ENCODE results near the gene FCHO1. TPM values are rescaled to one million over a fixed set of nuclear protein-coding genes. Genes with fewer than 3 reads are reported as not detected.

Gene FCHO1
- total and polyA plus RNA-seq, 2 experiments from 2014 or later, result 18.5 to 42.3 TPM

DNA sequence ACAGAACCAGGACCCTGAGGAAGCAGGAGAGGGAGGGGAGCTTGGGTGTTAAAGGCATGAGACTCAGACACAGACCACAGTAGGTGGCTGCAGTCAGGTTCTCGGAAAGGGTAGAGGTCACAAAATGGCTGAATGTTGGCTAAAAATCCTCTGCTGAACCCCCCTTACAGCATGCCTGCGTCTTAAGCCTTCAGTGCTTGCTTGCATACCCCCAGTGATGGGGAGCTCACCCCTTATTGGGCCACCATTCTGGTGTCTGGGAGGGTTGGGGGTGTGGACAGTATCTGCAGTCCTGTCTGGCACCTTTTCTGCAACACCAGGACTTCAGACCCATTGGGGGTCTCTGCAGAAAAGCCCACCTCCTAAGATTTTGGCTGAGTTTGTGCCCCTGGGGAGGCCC, 29.5 kb downstream of the FCHO1 start:
- DNase-seq (ENCODE audit: low spot score), result no peak
- TF ChIP-seq, protein P1, sequence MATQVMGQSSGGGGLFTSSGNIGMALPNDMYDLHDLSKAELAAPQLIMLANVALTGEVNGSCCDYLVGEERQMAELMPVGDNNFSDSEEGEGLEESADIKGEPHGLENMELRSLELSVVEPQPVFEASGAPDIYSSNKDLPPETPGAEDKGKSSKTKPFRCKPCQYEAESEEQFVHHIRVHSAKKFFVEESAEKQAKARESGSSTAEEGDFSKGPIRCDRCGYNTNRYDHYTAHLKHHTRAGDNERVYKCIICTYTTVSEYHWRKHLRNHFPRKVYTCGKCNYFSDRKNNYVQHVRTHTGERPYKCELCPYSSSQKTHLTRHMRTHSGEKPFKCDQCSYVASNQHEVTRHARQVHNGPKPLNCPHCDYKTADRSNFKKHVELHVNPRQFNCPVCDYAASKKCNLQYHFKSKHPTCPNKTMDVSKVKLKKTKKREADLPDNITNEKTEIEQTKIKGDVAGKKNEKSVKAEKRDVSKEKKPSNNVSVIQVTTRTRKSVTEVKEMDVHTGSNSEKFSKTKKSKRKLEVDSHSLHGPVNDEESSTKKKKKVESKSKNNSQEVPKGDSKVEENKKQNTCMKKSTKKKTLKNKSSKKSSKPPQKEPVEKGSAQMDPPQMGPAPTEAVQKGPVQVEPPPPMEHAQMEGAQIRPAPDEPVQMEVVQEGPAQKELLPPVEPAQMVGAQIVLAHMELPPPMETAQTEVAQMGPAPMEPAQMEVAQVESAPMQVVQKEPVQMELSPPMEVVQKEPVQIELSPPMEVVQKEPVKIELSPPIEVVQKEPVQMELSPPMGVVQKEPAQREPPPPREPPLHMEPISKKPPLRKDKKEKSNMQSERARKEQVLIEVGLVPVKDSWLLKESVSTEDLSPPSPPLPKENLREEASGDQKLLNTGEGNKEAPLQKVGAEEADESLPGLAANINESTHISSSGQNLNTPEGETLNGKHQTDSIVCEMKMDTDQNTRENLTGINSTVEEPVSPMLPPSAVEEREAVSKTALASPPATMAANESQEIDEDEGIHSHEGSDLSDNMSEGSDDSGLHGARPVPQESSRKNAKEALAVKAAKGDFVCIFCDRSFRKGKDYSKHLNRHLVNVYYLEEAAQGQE (IDR thresholded peaks at IDR 0.05; ENCODE audit: unreplicated experiment), result no peak
- TF ChIP-seq CREB1 (CRISPR knock-in tag; IDR thresholded peaks at IDR 0.05; ENCODE audit: low read depth) (no peak), STAT1 (IDR thresholded peaks at IDR 0.05; ENCODE audit: unreplicated experiment) (no peak), ZNF114 (CRISPR knock-in tag; IDR thresholded peaks at IDR 0.05) (no peak), CTCF (conservative IDR thresholded peaks at IDR 0.05; ENCODE audit: low read depth in 2 of 2) (no peak), JUNB (IDR thresholded peaks at IDR 0.05; ENCODE audit: unreplicated experiment) (no peak), POLR2AphosphoS5 (IDR thresholded peaks at IDR 0.05; ENCODE audit: low read depth) (no peak), EZH2phosphoT487 (IDR thresholded peaks at IDR 0.05; ENCODE audit: unreplicated experiment) (no peak), NANOG (IDR thresholded peaks at IDR 0.05; ENCODE audit: borderline replicate concordance) (no peak), ETS1 (IDR thresholded peaks at IDR 0.05) (no peak), EZH2 (IDR thresholded peaks at IDR 0.05; ENCODE audit: low read depth, unreplicated experiment) (no peak), ZNF331 (CRISPR knock-in tag; IDR thresholded peaks at IDR 0.05; ENCODE audit: low read depth) (no peak)
- TF ChIP-seq, protein P2, sequence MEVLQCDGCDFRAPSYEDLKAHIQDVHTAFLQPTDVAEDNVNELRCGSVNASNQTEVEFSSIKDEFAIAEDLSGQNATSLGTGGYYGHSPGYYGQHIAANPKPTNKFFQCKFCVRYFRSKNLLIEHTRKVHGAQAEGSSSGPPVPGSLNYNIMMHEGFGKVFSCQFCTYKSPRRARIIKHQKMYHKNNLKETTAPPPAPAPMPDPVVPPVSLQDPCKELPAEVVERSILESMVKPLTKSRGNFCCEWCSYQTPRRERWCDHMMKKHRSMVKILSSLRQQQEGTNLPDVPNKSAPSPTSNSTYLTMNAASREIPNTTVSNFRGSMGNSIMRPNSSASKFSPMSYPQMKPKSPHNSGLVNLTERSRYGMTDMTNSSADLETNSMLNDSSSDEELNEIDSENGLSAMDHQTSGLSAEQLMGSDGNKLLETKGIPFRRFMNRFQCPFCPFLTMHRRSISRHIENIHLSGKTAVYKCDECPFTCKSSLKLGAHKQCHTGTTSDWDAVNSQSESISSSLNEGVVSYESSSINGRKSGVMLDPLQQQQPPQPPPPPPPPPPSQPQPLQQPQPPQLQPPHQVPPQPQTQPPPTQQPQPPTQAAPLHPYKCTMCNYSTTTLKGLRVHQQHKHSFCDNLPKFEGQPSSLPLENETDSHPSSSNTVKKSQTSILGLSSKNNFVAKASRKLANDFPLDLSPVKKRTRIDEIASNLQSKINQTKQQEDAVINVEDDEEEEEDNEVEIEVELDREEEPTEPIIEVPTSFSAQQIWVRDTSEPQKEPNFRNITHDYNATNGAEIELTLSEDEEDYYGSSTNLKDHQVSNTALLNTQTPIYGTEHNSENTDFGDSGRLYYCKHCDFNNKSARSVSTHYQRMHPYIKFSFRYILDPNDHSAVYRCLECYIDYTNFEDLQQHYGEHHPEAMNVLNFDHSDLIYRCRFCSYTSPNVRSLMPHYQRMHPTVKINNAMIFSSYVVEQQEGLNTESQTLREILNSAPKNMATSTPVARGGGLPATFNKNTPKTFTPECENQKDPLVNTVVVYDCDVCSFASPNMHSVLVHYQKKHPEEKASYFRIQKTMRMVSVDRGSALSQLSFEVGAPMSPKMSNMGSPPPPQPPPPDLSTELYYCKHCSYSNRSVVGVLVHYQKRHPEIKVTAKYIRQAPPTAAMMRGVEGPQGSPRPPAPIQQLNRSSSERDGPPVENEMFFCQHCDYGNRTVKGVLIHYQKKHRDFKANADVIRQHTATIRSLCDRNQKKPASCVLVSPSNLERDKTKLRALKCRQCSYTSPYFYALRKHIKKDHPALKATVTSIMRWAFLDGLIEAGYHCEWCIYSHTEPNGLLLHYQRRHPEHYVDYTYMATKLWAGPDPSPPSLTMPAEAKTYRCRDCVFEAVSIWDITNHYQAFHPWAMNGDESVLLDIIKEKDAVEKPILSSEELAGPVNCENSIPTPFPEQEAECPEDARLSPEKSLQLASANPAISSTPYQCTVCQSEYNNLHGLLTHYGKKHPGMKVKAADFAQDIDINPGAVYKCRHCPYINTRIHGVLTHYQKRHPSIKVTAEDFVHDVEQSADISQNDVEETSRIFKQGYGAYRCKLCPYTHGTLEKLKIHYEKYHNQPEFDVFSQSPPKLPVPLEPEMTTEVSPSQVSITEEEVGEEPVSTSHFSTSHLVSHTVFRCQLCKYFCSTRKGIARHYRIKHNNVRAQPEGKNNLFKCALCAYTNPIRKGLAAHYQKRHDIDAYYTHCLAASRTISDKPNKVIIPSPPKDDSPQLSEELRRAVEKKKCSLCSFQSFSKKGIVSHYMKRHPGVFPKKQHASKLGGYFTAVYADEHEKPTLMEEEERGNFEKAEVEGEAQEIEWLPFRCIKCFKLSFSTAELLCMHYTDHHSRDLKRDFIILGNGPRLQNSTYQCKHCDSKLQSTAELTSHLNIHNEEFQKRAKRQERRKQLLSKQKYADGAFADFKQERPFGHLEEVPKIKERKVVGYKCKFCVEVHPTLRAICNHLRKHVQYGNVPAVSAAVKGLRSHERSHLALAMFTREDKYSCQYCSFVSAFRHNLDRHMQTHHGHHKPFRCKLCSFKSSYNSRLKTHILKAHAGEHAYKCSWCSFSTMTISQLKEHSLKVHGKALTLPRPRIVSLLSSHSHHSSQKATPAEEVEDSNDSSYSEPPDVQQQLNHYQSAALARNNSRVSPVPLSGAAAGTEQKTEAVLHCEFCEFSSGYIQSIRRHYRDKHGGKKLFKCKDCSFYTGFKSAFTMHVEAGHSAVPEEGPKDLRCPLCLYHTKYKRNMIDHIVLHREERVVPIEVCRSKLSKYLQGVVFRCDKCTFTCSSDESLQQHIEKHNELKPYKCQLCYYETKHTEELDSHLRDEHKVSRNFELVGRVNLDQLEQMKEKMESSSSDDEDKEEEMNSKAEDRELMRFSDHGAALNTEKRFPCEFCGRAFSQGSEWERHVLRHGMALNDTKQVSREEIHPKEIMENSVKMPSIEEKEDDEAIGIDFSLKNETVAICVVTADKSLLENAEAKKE (CRISPR knock-in tag; IDR thresholded peaks at IDR 0.05), result no peak
- Histone ChIP-seq H3K4me1 (ENCODE audit: insufficient read depth) (no peaks in the 10 kb centered on the region), H3K27ac (ENCODE audit: low read depth) (no peak overlapping the region), H3K9me2 (ENCODE audit: insufficient read depth) (no peaks in the 10 kb centered on the region), H3K27me3 (ENCODE audit: insufficient read depth) (no peaks in the 10 kb centered on the region), H3F3A (replicated peaks; ENCODE audit: low read depth) (0 out of 2 replicates have a peak, but pooled peaks cover 10% of the 10 kb centered on the region), H4K20me1 (replicated peaks; ENCODE audit: insufficient read depth) (no peaks in the 10 kb centered on the region; the same call in 1 of the 2 replicates), H2AFZ (no peak overlapping the region), H3K36me3 (ENCODE audit: insufficient read depth) (no peaks in the 10 kb centered on the region), H3K4me3 (no peak overlapping the region), H3K79me2 (replicated peaks; ENCODE audit: insufficient read depth) (no peaks in the 10 kb centered on the region), H3K4me2 (no peak overlapping the region)
- Mint-ChIP-seq H3K27ac (no peak overlapping the region), H3K4me3 (no peak overlapping the region), H3K27me3 (ENCODE audit: insufficient read depth, low read depth, poor library complexity) (peaks cover 11% of the 10 kb centered on the region), H3K4me1 (peaks cover 13% of the 10 kb centered on the region), H3K36me3 (ENCODE audit: low read depth) (peaks cover 10% of the 10 kb centered on the region), H3K9me3 (no peaks in the 10 kb centered on the region)
- no peak for ATAC-seq

Measured in GM23338 (cell line).